IMR-90 (cell line): Measurements from ENCODE around the gene TROAP. TPM values are rescaled to one million over a fixed set of nuclear protein-coding genes. Genes with fewer than 3 reads are reported as not detected.

Experiments
- ATAC-seq: fragments of 200-7000 bp; cut with Tn5 transposase; 2 replicates; pipeline ENCODE4 v1.9.1; 2020; ENCODE audit warnings: low read depth, mild to moderate bottlenecking, moderate library complexity
- BruUV-seq: library from RNA; stranded (reverse); fragments of 400-500 nt; replicated peaks from 2 replicates; lab custom pipeline; 2021; lab: Mats Ljungman, UMichigan
- CTCF ChIA-PET: fragments of 300-600 bp; formaldehyde crosslinking; extraction: SDS; loops from one replicate; lab custom pipeline; 2021; ENCODE audit warnings: antibody characterized with exemption; lab: Yijun Ruan, JAX
- POLR2A ChIA-PET: fragments of 300-600 bp; sonication (Branson Sonifier 250); formaldehyde crosslinking; loops from one replicate; lab custom pipeline; 2022; ENCODE audit warnings: antibody characterized with exemption; ENCODE audit not compliant: unreplicated experiment; lab: Charles Lee
- DNase-seq: peaks from one replicate; pipeline ENCODE4 v3.0.0; 2013
- H2AFZ ChIP-seq: replicated peaks from 2 replicates; pipeline ENCODE3; 2013; ENCODE audit warnings: low read length, mild to moderate bottlenecking; ENCODE audit not compliant: poor library complexity
- H2AK5ac ChIP-seq: 2 replicates; pipeline ENCODE4 v1.6.1; 2013; ENCODE audit warnings: low read depth, low read length, inconsistent platforms
- H2AK9ac ChIP-seq: replicated peaks from 2 replicates; pipeline ENCODE3; 2013; ENCODE audit warnings: mild to moderate bottlenecking, low read depth, low read length, moderate library complexity; ENCODE audit not compliant: poor library complexity
- H2BK120ac ChIP-seq: 2 replicates; pipeline ENCODE4 v1.6.1; 2013; ENCODE audit warnings: low read depth, low read length, inconsistent platforms
- H2BK15ac ChIP-seq: 3 replicates; pipeline ENCODE4 v1.6.1; 2013; ENCODE audit warnings: low read depth, low read length, inconsistent platforms
- H2BK20ac ChIP-seq: 2 replicates; pipeline ENCODE4 v1.6.1; 2013; ENCODE audit warnings: low read depth, mild to moderate bottlenecking, inconsistent platforms, low read length, moderate library complexity
- H2BK5ac ChIP-seq: 2 replicates; pipeline ENCODE4 v1.6.1; 2013; ENCODE audit warnings: mild to moderate bottlenecking, low read depth, low read length, inconsistent platforms; ENCODE audit not compliant: poor library complexity, severe bottlenecking
- H3K14ac ChIP-seq: replicated peaks from 2 replicates; pipeline ENCODE4 v1.6.1; 2013; ENCODE audit warnings: low read depth, low read length, inconsistent platforms
- H3K18ac ChIP-seq: 2 replicates; pipeline ENCODE4 v1.6.1; 2013; ENCODE audit warnings: low read depth, low read length, control low read depth
- H3K23ac ChIP-seq: 2 replicates; pipeline ENCODE4 v1.6.1; 2013; ENCODE audit warnings: low read depth, low read length, inconsistent platforms
- H3K27ac ChIP-seq: 2 replicates; pipeline ENCODE4 v1.5.1; 2013; ENCODE audit warnings: mild to moderate bottlenecking, control low read depth, low read length; ENCODE audit not compliant: insufficient read depth
- H3K27me3 ChIP-seq: 2 replicates; pipeline ENCODE4 v1.6.1; 2013; ENCODE audit warnings: low read length; ENCODE audit not compliant: control insufficient read depth, insufficient read depth
- H3K36me3 ChIP-seq: 2 replicates; pipeline ENCODE4 v1.6.1; 2013; ENCODE audit warnings: low read length, mixed read lengths; ENCODE audit not compliant: control insufficient read depth, insufficient read depth
- H3K4ac ChIP-seq: 2 replicates; pipeline ENCODE4 v1.6.1; 2013; ENCODE audit warnings: low read depth, low read length, inconsistent platforms
- H3K4me1 ChIP-seq: 2 replicates; pipeline ENCODE4 v1.6.1; 2013; ENCODE audit warnings: low read length, mixed read lengths; ENCODE audit not compliant: control insufficient read depth, insufficient read depth
- H3K4me2 ChIP-seq: 2 replicates; pipeline ENCODE4 v1.6.1; 2013; ENCODE audit warnings: low read depth, mild to moderate bottlenecking, control low read depth, low read length, moderate library complexity
- H3K4me3 ChIP-seq: 2 replicates; pipeline ENCODE4 v1.5.1; 2013; ENCODE audit warnings: low read depth, mild to moderate bottlenecking, control low read depth, low read length, moderate library complexity; ENCODE audit not compliant: insufficient read depth
- H3K56ac ChIP-seq: 2 replicates; pipeline ENCODE4 v1.6.1; 2013; ENCODE audit warnings: low read length, inconsistent platforms; ENCODE audit not compliant: insufficient read depth; ENCODE audit errors: extremely low read depth
- H3K79me1 ChIP-seq, 2 experiments: 2 replicates each; pipeline ENCODE4 v1.6.1; 2013; ENCODE audit warnings: low read length in 2 of 2, inconsistent platforms in 1 of 2, low read depth in 1 of 2
- H3K9ac ChIP-seq: 2 replicates; pipeline ENCODE4 v1.6.1; 2013; ENCODE audit warnings: low read depth, low read length, control low read depth
- H3K9me1 ChIP-seq: 2 replicates; pipeline ENCODE4 v1.6.1; 2013; ENCODE audit warnings: low read length, inconsistent platforms; ENCODE audit not compliant: insufficient read depth
- H3K9me3 ChIP-seq: 2 replicates; pipeline ENCODE4 v1.6.1; 2013; ENCODE audit warnings: low read length; ENCODE audit not compliant: control insufficient read depth, insufficient read depth
- H4K20me1 ChIP-seq: 2 replicates; pipeline ENCODE4 v1.6.1; 2013; ENCODE audit warnings: low read length, inconsistent platforms; ENCODE audit not compliant: insufficient read depth
- H4K5ac ChIP-seq: 2 replicates; pipeline ENCODE4 v1.6.1; 2013; ENCODE audit warnings: mild to moderate bottlenecking, low read depth, low read length, control low read depth
- H4K8ac ChIP-seq, 2 experiments: 2 replicates each; pipeline ENCODE4 v1.6.1; 2013; ENCODE audit warnings: low read depth in 2 of 2, low read length in 2 of 2, control low read depth in 1 of 2, inconsistent platforms in 1 of 2
- H4K91ac ChIP-seq: 2 replicates; pipeline ENCODE4 v1.6.1; 2013; ENCODE audit warnings: low read depth, low read length, inconsistent platforms; ENCODE audit not compliant: insufficient read depth
- CEBPB ChIP-seq: IDR thresholded peaks from 2 replicates; pipeline ENCODE4 v1.6.1; 2012; ENCODE audit warnings: low read depth, low read length, improper control_type of control experiment
- CHD1 ChIP-seq: IDR thresholded peaks from 2 replicates; pipeline ENCODE4 v1.6.1; 2012; ENCODE audit warnings: low read depth, low read length, improper control_type of control experiment
- CTCF ChIP-seq: conservative IDR thresholded peaks from 2 replicates; pipeline ENCODE4 v1.5.1; 2012; ENCODE audit warnings: mild to moderate bottlenecking, low read depth, low read length, improper control_type of control experiment
- ELK1 ChIP-seq: fragments of 150-350 bp; IDR thresholded peaks from 2 replicates; pipeline ENCODE4 v1.6.1; 2016; ENCODE audit warnings: low read depth, mild to moderate bottlenecking, low read length, moderate library complexity, borderline replicate concordance
- FOS ChIP-seq: fragments of 150-350 bp; IDR thresholded peaks from 2 replicates; pipeline ENCODE4 v1.6.1; 2016; ENCODE audit warnings: low read depth, low read length
- MAFK ChIP-seq: IDR thresholded peaks from 2 replicates; pipeline ENCODE4 v1.6.1; 2012; ENCODE audit warnings: low read depth, low read length, improper control_type of control experiment
- MAZ ChIP-seq: IDR thresholded peaks from 2 replicates; pipeline ENCODE4 v1.6.1; 2012; ENCODE audit warnings: low read depth, mild to moderate bottlenecking, low read length, improper control_type of control experiment, moderate library complexity, borderline replicate concordance
- NFE2L2 ChIP-seq: fragments of 150-350 bp; IDR thresholded peaks from 2 replicates; pipeline ENCODE4 v1.6.1; 2016; ENCODE audit warnings: low read depth, mild to moderate bottlenecking, low read length
- RAD21 ChIP-seq: IDR thresholded peaks from 2 replicates; pipeline ENCODE4 v1.6.1; 2012; ENCODE audit warnings: low read length, improper control_type of control experiment
- RCOR1 ChIP-seq: IDR thresholded peaks from 2 replicates; pipeline ENCODE4 v1.6.1; 2012; ENCODE audit warnings: mild to moderate bottlenecking, low read length, improper control_type of control experiment; ENCODE audit not compliant: insufficient replicate concordance
- RFX5 ChIP-seq: IDR thresholded peaks from 2 replicates; pipeline ENCODE4 v1.8.0; 2012; ENCODE audit warnings: low read depth, mild to moderate bottlenecking, low read length, moderate library complexity
- SMC3 ChIP-seq: fragments of 150-350 bp; IDR thresholded peaks from 2 replicates; pipeline ENCODE4 v1.6.1; 2016; ENCODE audit warnings: low read depth, mild to moderate bottlenecking, antibody characterized with exemption, low read length, moderate library complexity
- WGBS, 2 experiments: methylation state at CpG; one replicate each; pipeline versions ENCODE4 v1.1.5 to v1.1.7; 2013; ENCODE audit warnings: missing lambda C conversion rate in 2 of 2; ENCODE audit not compliant: insufficient read length in 1 of 2; ENCODE audit errors: extremely low coverage in 2 of 2; 5-methylcytosine and 5-hydroxymethylcytosine counted together
- dilution Hi-C: fragments of 300-500 bp; cut with HindIII; formaldehyde crosslinking; loops from one replicate; pipeline ENCODE4 v1.14.3; 2018; ENCODE audit warnings: low sequenced_read_pairs; ENCODE audit not compliant: unreplicated experiment
- in situ Hi-C: fragments of 300-500 bp; cut with MboI; formaldehyde crosslinking; loops from 3 replicates; pipeline ENCODE4 v1.14.3; 2019; ENCODE audit warnings: low sequenced_read_pairs, inconsistent platforms, mixed read lengths
- intact Hi-C: fragments of 100-400 bp; cut with micrococcal nuclease; formaldehyde crosslinking; loops from 2 replicates; pipeline ENCODE4 v1.10.0; 2022
- polyA plus RNA-seq, 3 experiments: library from polyadenylated mRNA; depleted of rRNA; stranded (reverse); fragments of >200 nt; gene quantifications; 2 replicates each; pipeline ENCODE4 v1.2.3, GENCODE V29; 2012; ENCODE audit warnings: low replicate concordance in 1 of 3
- total RNA-seq: library from RNA; depleted of rRNA; stranded (reverse); fragments of >200 nt; gene quantifications from 2 replicates; pipeline ENCODE4 v1.2.3, GENCODE V29; 2012
- TF ChIP-seq, protein P1 (sequence below): fragments of 150-350 bp; IDR thresholded peaks from 2 replicates; pipeline ENCODE4 v1.6.1; 2017; ENCODE audit warnings: mild to moderate bottlenecking, antibody characterized with exemption, low read length, low read depth

The TROAP gene
- total and polyA plus RNA-seq, 2 of the 4 experiments (the other 2 are of a cell fraction), result 21.5 to 29.3 TPM

GRCh38 chr12:49362077-49362476 lies 39.0 kb downstream of the TROAP start:
- no peaks in the 10 kb centered on the region for H3K9me3 ChIP-seq
- POLR2A ChIA-PET, result no interaction called here
- no peak overlapping the region for H3K56ac ChIP-seq
- H3K18ac ChIP-seq, result no peak overlapping the region
- no peak overlapping the region for H2AFZ ChIP-seq
- dilution Hi-C loops (loop anchor here (25.0 kb wide), 1 partner anchor 150 kb away; no protein-coding TSS in a partner anchor), intact Hi-C loops (no loop called here), in situ Hi-C loops (loop anchor here (5.0 kb wide), 1 partner anchor 145 kb away; no protein-coding TSS in a partner anchor)
- no peak overlapping the region for H4K91ac ChIP-seq
- H3K9ac ChIP-seq, result no peak overlapping the region
- no peak overlapping the region for H2BK5ac ChIP-seq
- BruUV-seq, result no TSS peak
- H3K27ac ChIP-seq, result no peak overlapping the region
- CTCF ChIA-PET, result interaction anchor here (1.0 kb wide), 1 partner anchor 153 kb away, joined by 3 read pairs; no protein-coding TSS in a partner anchor
- no CpG with 5 or more reads among the region's 1 CpG for WGBS, 2 experiments
- H3K79me1 ChIP-seq, result peaks cover 3 to 4% of the 10 kb centered on the region in 2 experiments; a peak in 2 of 4 replicates
- no peak overlapping the region for H3K4ac ChIP-seq
- no peak overlapping the region for H3K23ac ChIP-seq
- TF ChIP-seq RAD21 (no peak), SMC3 (no peak), MAZ (no peak), RFX5 (no peak), MAFK (no peak), FOS (no peak), NFE2L2 (no peak), CHD1 (no peak), CEBPB (no peak), ELK1 (no peak), RCOR1 (no peak), CTCF (no peak)
- TF ChIP-seq, protein P1, sequence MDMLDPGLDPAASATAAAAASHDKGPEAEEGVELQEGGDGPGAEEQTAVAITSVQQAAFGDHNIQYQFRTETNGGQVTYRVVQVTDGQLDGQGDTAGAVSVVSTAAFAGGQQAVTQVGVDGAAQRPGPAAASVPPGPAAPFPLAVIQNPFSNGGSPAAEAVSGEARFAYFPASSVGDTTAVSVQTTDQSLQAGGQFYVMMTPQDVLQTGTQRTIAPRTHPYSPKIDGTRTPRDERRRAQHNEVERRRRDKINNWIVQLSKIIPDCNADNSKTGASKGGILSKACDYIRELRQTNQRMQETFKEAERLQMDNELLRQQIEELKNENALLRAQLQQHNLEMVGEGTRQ, result no peak
- H2BK20ac ChIP-seq, result no peak overlapping the region
- H4K5ac ChIP-seq, result no peak overlapping the region
- H3K14ac ChIP-seq, result no peak overlapping the region
- no peak overlapping the region for H3K4me3 ChIP-seq
- H2AK9ac ChIP-seq, result no peak overlapping the region
- no peak overlapping the region for H3K4me2 ChIP-seq
- no peak for ATAC-seq
- no peaks in the 10 kb centered on the region for H3K36me3 ChIP-seq
- no peaks in the 10 kb centered on the region for H3K27me3 ChIP-seq
- peaks cover 4% of the 10 kb centered on the region; the same call in 1 of the 2 replicates for H3K4me1 ChIP-seq
- no peak overlapping the region for H4K8ac ChIP-seq
- H3K9me1 ChIP-seq, result peaks cover 4% of the 10 kb centered on the region; the same call in 1 of the 2 replicates
- no peaks in the 10 kb centered on the region for H4K20me1 ChIP-seq
- no peak for DNase-seq
- no peak overlapping the region for H2AK5ac ChIP-seq
- H2BK120ac ChIP-seq, result no peak overlapping the region
- no peak overlapping the region for H2BK15ac ChIP-seq
